NCI-H524 treated with DMSO at 0.1 percent for 48 hours (cell line): ENCODE results near the gene ATF1.

Source experiments
- DNase-seq: peaks from one replicate; lab custom pipeline; 2025; lab: John Stamatoyannopoulos, UW

ATF1 gene

DNA sequence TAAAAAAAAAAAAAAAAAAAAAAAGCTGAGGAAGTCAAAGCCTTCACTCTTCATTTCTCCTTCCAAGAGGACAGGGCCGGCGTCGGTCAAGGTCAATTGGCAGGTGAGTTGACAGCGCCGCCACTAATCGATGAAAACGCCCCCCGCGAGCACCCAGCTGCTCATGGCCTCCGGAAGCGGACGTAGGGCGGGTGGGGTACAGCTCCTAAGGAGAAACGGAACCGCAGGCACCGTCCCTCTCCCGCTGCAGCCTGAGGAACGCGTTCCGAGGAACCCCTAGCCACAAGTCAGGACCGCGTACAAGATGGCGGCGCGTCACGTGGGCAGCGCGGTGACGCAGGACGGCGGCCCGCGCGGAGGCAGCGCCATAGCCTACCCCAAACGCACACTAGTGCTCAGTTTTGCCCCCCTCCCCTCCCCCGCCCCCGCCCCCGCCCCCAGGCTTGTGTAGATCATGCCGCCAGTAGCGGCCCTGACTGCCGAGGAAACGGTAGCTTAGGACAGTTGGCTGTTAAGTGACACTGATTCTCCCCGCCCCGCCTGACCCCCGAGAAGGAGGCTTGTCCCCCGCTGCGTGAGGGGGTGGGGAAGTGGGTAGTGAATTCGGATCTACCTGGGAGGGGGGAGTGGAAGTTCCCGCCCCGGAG lies at the start of gene ATF1:
Gene ATF1 (plus strand): TSS at position 463 of the 647 bp plus-strand sequence. CDS start 16,045 bp downstream, outside the sequence.
- peak; percentile 63 for DNase-seq

DNA sequence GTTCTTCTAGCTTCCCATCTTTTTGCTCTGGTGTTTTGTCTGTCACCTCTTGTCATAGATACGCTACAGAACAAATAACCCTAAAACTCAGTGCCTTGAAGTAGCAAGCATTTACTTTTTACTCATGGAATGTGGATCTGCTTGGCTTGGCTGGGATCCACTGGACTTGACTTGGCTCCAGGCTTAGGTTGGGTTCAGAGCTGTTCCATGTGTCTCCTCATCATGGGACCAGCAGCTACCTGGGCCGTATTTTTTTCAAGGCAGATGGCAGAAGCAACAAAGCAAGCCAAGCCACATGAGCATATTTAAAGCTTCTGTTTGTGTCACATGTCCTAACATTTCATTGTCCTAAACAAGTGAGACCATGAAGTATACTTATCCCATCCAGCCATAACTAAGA lies 48.7 kb upstream of the ATF1 start:
- DNase-seq: no peak

DNA sequence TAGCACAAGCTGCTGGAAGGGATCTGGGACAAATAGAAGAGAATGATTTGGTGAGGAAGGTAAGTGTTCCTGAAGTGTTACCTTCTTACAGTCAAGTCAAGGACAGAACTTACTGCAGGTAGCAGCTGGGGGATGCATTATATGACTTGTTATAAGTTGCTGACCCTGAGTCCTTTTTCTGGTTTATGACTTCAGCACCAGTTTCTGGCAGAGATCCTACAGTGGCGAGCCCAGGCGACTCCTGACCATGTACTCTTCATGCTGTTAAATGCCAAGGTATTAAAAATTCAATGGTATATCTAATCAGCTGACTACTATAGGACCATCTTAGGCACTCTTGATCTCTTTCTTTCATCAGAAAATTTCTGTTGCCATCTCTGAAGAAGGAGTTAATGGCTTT lies 45.1 kb upstream of the ATF1 start:
- no peak for DNase-seq

DNA sequence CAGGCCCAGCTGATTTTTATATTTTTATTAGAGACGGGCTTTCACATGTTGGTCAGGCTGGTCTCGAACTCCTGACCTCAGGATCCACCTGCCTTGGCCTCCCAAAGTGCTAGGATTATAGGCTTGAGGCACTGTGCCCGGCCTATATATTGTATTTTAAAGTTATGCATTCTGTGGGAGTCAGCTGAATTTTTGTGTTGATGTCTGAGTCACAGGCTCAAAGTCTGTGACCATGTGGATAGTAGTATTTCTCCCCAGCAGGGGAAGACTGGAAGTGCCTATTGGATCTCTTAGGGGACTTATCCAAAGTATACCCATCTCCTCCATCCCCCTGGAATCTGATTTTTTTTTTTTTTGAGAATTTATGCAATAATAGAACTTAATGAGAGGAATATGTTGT lies 43.8 kb upstream of the ATF1 start:
- no peak for DNase-seq

DNA sequence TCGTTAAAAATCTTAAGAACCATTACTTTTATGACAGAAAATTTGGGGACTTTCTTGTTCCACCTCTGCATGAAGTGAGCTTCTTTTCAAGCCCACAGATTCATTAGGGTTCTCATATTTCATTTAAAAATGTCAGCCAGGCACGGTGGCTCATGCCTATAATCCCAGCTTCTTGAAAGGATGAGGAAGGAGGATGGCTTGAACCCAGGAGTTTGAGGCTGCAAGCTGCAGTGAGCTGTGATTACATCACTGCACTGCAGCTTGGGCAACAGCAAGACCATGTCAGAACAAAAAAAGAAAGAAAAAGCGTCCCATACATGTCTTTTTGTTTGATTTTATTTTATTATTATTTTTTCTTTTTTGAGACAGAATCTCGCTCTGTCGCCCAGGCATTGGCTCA lies 43.4 kb upstream of the ATF1 start:
- DNase-seq: no peak

DNA sequence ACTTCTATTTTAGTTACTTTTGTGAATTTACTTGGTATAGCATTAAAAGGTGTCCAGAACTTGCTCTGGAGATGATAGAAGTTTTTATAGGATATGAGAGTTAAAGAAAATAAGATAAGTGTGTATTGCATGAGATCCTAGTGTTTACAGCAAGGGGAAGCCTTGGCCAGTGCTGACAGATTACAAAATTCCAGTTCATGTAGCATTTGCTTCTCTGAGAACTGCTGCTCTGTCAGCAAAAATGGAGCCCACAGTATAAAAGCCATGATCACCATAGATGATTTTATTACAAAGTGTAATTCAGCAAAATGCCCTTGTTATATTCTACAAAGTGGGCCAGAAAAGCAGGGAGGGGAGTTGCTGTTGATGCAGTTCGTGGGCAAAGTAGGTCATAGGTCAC lies 40.0 kb upstream of the ATF1 start:
- DNase-seq: no peak

DNA sequence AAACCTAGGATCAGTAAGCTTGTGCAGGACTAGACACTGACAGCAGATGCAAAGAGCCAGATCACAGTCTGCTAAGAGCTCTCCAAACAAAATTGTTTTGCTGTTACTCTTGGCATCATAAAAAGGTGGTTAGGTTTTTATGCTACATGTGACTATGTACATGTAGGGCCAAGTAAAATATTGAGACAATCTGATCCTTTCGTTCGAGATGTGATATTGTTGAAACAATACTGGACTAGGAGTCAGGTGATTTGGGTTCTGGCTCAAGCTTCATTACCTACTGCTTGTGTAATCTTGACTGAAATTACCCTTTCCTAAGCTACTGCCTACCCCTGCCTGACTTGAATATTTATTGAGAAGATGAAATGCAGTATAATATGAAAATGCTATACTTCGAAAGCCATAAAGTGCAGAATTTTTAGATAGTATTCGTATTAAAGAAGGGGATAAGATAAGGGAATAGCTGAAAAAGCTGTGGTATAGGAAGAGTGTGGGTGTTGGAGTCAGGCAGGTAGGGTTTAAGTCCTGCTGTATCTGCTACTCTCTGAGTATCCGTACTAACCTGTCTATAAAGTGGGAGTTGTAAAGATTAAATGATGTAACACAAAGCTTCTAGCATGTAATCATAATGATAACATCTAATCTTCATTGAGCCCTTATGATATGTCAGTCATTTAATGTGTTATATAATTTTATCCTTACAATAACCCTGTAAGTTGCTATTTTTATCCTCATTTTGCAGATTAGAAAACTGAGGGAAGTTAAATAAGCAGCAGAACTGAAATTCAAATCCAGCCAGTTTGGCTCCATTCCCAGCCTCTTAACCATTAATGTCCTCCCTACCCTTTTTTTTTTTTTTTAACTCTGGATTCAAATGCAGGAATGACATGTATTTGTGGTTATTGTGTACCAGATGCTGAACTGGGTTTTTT lies 38.6 kb upstream of the ATF1 start:
- no peak for DNase-seq

DNA sequence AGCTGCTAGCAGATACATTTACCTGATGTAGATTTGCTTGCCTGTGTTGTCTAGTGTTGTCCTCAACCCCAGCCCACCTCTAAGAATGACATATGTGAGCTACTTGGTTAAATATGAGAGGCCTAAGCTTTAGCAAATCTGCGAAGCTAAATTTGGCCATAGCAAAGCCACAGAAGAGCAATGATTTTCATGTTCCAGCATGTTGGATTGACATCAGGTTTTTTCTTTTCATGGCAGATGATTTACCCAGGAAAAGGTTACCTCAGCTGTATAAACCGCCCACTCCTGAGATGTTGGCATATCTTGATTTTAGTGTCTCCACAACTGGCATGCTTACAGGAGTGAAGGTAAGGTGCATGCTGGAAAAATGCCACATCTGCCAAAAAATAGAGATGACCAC lies 36.4 kb upstream of the ATF1 start:
- no peak for DNase-seq

DNA sequence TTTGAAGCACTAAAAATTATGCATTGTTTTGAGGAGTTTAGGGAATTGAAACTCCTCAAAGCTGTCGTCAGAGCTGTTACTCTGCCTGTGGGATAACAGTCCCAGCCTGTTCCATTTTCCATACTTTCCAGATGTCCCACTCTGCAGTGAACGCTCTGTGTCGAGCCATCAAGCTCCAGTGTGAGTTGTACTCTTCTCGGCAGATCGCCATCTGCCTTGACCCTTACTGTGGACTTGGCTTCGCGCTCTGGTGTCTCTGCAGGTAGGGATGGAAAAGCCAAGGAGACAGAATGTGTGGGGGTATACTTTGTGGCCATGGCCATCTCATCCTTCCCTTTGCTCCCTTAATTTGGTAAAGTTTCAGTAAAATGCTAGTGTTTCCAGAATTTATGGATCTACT lies 35.5 kb upstream of the ATF1 start:
- no peak for DNase-seq

DNA sequence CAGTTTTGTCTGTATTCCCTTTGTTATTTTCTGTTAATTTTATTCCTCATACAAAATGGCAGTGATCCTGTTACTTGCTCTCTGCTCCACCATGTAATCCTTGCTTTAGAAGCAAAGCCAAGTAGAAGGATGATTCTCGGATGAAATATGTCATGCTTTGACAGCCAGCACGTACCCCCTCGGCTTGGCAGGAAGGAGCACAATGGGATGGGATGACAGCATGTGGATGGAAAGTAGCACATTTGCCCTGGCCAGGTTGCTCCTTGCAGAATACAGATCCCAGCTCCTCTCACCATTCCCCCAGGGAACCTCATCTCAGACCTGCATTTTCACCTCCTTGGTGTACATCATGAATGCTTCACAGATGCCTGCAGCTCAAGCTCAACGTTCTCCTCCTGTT lies 35.1 kb upstream of the ATF1 start:
- DNase-seq: no peak

DNA sequence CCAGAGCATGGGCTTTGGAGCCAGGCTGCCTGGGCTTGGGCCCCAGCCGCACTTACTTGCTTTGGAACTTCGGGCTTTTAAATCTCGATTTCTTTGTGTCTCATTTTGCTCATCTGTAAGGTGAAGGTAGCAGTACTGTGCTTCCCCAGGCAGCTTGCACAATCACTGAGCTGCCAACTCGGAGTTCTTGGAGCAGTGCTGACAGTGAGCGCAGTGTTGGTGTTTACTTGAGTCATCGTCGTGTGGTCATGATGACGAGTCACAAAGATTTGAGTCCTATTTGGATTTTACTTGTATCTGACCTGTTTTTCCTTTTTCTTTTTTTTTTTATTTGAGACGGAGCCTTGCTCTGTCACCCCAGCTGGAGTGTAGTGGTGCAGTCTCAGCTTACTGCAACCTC lies 31.3 kb upstream of the ATF1 start:
- no peak for DNase-seq

DNA sequence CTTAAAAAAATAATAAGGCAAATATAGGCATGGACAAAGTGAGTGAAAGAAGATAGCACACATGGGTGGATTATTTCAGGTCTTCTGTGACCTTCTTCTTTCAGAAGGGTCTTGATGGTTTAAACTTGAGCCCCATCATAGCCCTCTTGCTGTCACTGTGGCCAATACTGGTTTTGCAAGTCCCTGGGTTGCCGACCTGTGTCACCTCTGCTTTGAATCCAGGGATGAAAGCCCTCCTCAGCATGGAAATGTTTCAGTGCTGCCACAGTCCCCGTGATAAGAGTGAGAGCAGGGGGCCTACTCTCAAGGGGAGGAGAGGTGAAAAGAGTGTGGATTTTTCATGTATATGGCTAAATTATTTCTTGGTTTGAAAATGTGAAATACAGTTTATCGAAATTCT lies 30.2 kb upstream of the ATF1 start:
- no peak for DNase-seq

DNA sequence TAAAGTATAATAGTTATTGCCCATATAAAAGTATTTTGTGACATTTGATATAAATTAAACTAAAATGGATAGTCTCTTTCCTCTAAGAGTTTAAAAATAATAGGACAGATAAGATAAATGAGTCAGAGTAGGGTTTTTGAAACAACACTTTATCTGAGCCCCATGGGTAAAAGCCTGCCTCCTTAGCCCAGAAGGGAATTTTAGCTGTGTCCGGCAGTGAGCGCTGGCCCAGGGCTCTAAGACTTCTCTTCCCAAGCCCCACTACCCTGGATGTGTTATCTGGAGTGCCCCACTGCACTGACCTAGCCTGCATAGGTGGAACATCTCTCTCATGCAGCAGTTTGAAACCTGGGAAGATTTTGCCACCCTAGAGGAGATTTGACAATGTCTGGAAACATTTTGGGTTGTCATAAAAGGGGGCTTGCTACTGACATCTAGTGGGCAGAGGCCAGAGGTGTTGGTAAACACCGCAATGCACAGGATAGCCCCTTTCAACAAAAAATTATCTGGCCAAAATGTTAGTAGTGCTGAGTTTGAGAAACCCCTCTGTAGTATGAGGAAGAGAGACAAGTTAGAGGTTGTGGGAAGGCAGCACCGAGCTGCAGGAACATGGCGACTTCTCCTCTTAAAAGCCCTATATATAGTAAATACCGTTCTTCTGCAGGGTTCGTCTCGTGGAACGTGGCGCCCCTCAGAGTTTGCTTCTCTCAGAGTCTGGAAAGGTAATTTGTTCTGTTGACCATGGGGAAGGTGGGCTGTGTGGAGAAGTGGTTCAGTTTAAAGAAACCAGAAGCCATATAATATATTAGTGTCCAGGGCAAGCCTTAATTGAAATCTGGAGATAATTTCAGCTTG lies 29.3 kb upstream of the ATF1 start:
- DNase-seq: no peak

DNA sequence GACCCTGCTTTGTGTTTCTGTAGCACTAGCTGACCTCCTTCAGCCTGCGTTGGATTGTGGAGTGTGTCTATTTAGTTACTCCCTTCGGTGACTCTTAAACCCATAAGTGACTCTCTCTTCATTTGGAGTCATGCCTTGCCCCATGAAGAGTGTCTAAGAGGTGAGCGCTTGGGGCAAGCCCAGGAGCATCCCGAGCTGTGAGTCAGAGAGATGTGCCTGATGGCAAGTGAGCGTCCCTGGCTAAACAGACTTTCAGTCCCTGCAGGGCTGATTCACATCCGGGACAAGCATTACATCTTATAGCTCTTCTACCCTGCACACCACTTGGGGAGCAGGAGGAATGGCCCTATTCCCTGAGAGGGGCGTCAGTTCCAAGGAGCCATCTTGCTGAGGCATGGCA lies 24.3 kb upstream of the ATF1 start:
- no peak for DNase-seq

DNA sequence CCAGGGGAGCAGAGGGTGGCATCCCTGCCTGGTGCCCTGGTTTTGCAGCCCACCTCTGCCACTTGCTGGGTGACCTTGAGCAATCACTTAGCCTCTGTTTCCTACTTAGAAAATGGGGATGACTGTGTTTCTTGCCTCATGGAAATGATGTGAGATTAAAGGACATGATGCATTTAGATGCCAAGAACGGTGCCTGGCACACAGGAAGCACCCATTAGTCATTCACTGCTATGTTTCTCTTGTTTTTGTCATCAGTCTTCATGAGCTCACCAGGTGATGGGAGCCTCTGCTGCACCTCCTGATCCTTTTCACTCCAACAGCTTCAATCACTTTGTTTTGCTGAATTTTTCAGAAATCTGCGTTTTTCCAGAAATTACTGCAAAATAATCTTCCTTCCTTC lies 23.6 kb upstream of the ATF1 start:
- no peak for DNase-seq

DNA sequence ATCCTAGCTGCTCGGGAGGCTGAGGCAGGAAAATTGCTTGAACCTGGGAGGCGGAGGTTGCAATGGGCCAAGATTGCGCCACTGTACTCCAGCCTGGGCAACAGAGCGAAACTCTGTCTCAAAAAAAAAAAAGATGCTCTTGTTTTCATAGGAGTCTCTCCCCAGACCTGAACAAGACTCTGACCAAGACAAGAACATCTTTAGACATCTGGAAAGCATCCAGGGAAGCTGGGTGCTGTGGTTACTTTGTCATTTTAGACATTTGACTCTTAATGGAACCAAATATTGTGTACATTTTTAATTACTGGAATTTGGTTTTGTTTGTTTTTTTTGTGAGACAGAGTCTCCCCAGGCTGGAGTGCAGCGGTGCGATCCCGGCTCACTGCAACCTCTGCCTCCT lies 21.1 kb upstream of the ATF1 start:
- DNase-seq: no peak

DNA sequence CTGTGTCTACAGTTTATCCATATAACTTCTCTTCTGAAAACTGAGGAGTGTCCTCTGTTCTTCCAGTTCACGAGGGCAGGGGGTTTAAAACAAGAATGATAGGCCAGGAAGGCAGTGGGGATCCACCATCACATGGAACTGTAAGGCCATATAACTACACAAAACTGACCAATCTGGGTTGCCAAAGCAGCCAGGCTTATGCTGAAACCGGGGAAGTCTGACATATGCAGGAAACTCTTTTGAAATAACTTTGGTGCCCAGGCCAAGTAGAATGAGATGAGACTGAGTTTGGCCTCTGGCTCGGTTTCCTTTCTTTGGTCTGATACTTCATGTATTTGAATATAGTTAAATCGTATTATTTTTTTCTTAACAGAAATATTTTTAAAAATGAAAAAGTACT lies 18.0 kb upstream of the ATF1 start:
- no peak for DNase-seq

DNA sequence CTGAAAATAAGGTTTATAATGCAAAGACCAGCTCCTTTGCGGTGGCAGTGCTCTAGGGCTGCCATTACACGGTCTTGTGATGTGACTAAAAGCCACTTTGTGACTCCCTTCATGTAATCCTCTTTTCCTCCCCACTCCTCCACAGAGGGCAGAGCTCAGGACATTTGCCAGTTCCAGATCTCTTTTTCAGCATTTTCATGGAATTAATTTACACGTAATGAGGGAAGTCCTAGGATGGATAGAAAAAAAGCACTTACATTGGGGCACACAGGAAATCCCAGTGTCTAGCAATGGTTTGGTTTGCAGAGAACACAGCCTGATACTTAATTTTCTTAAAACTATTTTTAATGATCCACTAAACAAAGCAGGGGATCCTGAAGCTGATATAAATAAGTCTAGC lies 17.5 kb upstream of the ATF1 start:
- DNase-seq: no peak

DNA sequence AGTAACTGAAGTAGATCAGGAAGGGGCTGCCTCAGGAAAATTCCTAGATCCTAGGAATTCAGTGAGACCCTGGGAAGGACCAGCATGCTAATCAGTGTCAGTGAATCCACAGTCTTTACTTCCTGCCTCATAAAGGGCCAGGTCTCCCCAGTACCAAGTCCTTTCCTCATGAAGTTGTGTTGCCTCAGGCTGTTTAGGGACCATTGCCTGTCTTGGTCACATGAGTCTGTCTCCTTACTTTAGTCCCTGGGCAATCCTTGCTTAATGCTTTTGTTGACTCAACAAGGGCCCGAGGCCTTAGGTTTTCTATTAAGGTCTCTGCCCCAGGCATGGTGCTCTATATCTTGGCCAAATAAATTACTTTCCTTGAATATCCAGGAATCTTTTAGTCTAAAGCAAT lies 16.1 kb upstream of the ATF1 start:
- DNase-seq: no peak

DNA sequence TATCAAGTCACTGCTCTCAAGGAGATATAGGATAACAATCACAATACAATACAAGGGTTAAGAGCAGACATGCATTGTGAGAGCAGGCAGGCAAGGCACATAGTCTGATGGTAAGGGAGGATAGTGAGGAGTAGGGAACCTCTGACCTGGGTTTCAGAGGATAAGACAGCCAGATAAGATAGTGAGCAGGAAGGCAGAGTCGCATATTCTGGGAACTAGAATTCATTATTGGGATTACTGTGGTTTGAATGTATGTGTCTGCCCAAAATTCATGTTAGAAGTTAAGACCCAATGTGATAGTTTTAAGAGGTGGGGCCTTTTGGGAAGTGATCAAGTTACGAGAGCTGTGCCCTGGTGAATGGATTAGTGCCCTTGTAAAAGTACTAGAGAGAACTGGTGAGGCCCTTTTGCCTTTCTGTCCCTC lies 14.4 kb upstream of the ATF1 start:
- DNase-seq: no peak

DNA sequence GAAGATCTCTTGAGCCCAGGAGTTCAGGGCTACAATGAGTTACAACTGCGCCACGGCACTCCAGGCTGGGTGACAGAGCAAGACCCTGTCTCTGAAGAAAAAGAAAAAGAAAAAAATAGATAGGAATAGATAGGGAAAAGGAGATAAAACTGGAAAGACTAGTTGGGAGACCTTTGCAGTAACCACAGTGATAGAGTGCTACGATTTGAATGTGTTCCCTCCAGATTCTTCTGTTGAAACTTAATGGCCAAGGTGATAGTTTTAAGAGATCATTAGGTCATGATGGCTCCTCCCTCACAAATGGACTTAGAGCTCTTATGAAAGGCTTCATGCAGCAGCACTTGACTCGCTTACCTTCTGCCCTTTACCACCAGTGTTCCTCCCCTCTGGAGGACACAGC lies 13.5 kb upstream of the ATF1 start:
- no peak for DNase-seq

DNA sequence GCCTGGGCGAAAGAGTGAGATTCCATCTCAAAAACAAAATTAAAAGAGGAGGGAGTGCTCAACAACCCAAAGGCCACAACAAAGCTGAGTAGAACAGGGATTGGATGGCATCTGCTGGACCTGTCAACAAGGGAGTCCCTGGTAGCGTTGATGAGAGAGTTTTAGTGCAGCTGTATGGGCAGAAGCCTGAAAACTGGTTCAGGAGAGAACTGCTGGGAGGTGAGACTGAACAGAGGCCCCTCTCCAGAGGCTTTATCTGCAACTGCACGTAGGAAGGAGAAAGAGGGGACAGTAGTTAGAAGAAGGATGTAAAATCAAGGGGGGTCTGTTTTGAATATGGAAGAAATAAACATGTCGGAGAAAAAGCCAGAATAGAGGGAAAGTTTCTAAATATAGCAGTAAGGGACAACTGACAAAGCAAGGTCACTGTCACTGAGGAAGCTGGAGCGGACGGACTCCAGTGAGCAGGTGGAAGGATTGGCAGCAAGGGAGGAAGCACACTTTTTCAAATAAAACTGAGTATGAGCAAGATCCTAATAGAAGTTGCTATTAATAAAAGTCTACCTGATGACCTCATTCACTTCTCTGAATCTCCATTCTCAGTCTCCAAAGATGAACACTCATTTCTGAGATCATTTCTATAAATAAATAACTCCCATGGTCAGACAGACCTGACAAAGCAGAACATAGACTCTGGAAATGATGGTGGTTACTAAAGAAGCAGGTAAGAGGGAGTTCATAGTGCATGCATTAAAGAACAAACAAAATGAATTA lies 11.8 kb upstream of the ATF1 start:
- DNase-seq: no peak
